HepG2 (cell line): ENCODE results near the gene PDZRN4. TPM values are rescaled to one million over a fixed set of nuclear protein-coding genes. Genes with fewer than 3 reads are reported as not detected.
A peak's percentile ranks its signal among the peaks of the same experiment; 100 is the strongest.

ENCODE experiments used
- AGO1 ChIP-seq: fragments of 200-400 bp; formaldehyde crosslinking; IDR thresholded peaks from 2 replicates; pipeline ENCODE4 v1.6.1; 2017; ENCODE audit warnings: mild to moderate bottlenecking, low read depth, low read length, moderate library complexity; ENCODE audit not compliant: poor library complexity, severe bottlenecking
- KAT7 ChIP-seq: IDR thresholded peaks from 2 replicates; pipeline ENCODE4 v1.6.1; 2018; ENCODE audit warnings: borderline replicate concordance, missing compliant biosample characterization
- KAT8 ChIP-seq: IDR thresholded peaks from 2 replicates; pipeline ENCODE4 v1.6.1; 2016; ENCODE audit warnings: missing genetic modification reagents, missing compliant biosample characterization
- KDM4B ChIP-seq: sonication (generic); formaldehyde crosslinking; IDR thresholded peaks from 2 replicates; pipeline ENCODE4 v1.4.0; 2020; ENCODE audit warnings: missing genetic modification reagents
- MEIS1 ChIP-seq: sonication (generic); formaldehyde crosslinking; IDR thresholded peaks from 2 replicates; pipeline ENCODE4 v1.9.0; 2021; ENCODE audit warnings: mild to moderate bottlenecking, missing genetic modification reagents, moderate library complexity, borderline replicate concordance
- NCOR1 ChIP-seq: fragments of 200-600 bp; sonication (generic); IDR thresholded peaks from 2 replicates; pipeline ENCODE4 v1.7.0; 2017; ENCODE audit warnings: antibody characterized with exemption, low read length, borderline replicate concordance
- REPIN1 ChIP-seq: sonication (generic); formaldehyde crosslinking; IDR thresholded peaks from 2 replicates; pipeline ENCODE4 v1.8.0; 2022; ENCODE audit warnings: missing genetic modification reagents, low read depth, mild to moderate bottlenecking, borderline replicate concordance
- SP1 ChIP-seq, 2 experiments: fragments of 450-650 bp in 1 of 2; sonication (generic) in 1 of 2; formaldehyde crosslinking in 1 of 2; IDR thresholded peaks; 2 replicates each; pipeline versions ENCODE4 v1.4.0 to v1.6.1; 2016 to 2020; ENCODE audit warnings: missing genetic modification reagents in 1 of 2
- TRIM22 ChIP-seq: fragments of 450-650 bp; IDR thresholded peaks from 2 replicates; pipeline ENCODE4 v1.6.1; 2017
- ZBTB8A ChIP-seq: sonication (generic); formaldehyde crosslinking; IDR thresholded peaks from 2 replicates; pipeline ENCODE4 v1.4.0; 2020; ENCODE audit warnings: mild to moderate bottlenecking, low read depth, missing genetic modification reagents, borderline replicate concordance
- ZNF580 ChIP-seq: IDR thresholded peaks from 2 replicates; pipeline ENCODE4 v1.6.1; 2016; ENCODE audit warnings: low read depth, borderline replicate concordance
- ZNF589 ChIP-seq: sonication (generic); formaldehyde crosslinking; conservative IDR thresholded peaks from 2 replicates; pipeline ENCODE4 v1.8.0; 2022; ENCODE audit warnings: mild to moderate bottlenecking, moderate library complexity, missing genetic modification reagents
- polyA plus RNA-seq, 8 experiments: library from polyadenylated mRNA; depleted of rRNA in 3 of 8; stranded (reverse) in 7 of 8; unstranded in 1 of 8; fragments of >200 nt; fragmentation: Illumina TruSeq in 4 of 8; extraction: Trizol in 4 of 8; gene quantifications; 2 replicates each; pipeline versions ENCODE4 v1.2.1 to v1.2.3, GENCODE V29; 2011 to 2016; ENCODE audit warnings: low read depth in 4 of 8, missing spikeins in 1 of 8, mixed read lengths in 1 of 8; ENCODE audit not compliant: insufficient read depth in 1 of 8
- total RNA-seq, 5 experiments: library from RNA; depleted of rRNA; stranded (reverse); fragments of >200 nt; fragmentation: Illumina TruSeq; extraction: Trizol; gene quantifications; 2 replicates each; pipeline ENCODE4 v1.2.3, GENCODE V29; 2016; ENCODE audit warnings: low read depth in 1 of 5
- TF ChIP-seq, protein P1 (sequence below): sonication (generic); formaldehyde crosslinking; conservative IDR thresholded peaks from 2 replicates; pipeline ENCODE4 v1.4.0; 2020; ENCODE audit warnings: mild to moderate bottlenecking, missing genetic modification reagents, moderate library complexity
- TF ChIP-seq, protein P2 (sequence below): sonication (generic); formaldehyde crosslinking; IDR thresholded peaks from 2 replicates; pipeline ENCODE4 v1.4.0; 2020; ENCODE audit warnings: missing genetic modification reagents
- TF ChIP-seq, protein P3 (sequence below), 2 experiments: sonication (generic) in 1 of 2; formaldehyde crosslinking in 1 of 2; IDR thresholded peaks; 2 replicates each; pipeline versions ENCODE4 v1.4.0 to v1.6.1; 2018 to 2020; ENCODE audit warnings: missing genetic modification reagents in 2 of 2, borderline replicate concordance in 1 of 2, low read depth in 1 of 2, mild to moderate bottlenecking in 1 of 2, missing biosample characterization in 1 of 2
- TF ChIP-seq, protein P4 (sequence below), 2 experiments: IDR thresholded peaks; 2 replicates each; pipeline ENCODE4 v1.6.1; 2011 to 2012; ENCODE audit warnings: low read length in 2 of 2, borderline replicate concordance in 1 of 2, low read depth in 1 of 2, mild to moderate bottlenecking in 1 of 2, moderate library complexity in 1 of 2

The PDZRN4 gene
- total and polyA plus RNA-seq, 2 of the 13 experiments (the other 11 are each of a cell fraction or from before 2014, with no cell fraction given) = not detected

DNA sequence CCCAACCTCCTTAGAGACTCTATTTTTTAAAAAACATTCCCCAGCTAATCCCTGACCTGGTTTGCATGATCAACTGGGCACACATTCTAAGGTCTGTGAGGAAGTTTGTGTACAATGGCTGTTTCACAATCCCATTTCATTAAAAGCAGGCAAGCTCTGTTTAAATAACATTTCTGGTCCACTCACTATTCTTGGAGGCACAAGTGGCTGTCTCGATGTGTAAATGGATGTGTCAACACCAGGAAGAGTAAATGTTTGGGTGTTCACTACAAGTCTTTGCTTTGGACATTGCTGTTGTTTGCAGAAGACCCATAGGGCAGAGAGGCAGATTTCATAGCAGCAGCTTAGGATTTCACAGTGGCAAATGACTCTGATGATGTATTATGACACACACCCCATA, 98.3 kb downstream of the PDZRN4 start (continued):
- TF ChIP-seq, protein P1, sequence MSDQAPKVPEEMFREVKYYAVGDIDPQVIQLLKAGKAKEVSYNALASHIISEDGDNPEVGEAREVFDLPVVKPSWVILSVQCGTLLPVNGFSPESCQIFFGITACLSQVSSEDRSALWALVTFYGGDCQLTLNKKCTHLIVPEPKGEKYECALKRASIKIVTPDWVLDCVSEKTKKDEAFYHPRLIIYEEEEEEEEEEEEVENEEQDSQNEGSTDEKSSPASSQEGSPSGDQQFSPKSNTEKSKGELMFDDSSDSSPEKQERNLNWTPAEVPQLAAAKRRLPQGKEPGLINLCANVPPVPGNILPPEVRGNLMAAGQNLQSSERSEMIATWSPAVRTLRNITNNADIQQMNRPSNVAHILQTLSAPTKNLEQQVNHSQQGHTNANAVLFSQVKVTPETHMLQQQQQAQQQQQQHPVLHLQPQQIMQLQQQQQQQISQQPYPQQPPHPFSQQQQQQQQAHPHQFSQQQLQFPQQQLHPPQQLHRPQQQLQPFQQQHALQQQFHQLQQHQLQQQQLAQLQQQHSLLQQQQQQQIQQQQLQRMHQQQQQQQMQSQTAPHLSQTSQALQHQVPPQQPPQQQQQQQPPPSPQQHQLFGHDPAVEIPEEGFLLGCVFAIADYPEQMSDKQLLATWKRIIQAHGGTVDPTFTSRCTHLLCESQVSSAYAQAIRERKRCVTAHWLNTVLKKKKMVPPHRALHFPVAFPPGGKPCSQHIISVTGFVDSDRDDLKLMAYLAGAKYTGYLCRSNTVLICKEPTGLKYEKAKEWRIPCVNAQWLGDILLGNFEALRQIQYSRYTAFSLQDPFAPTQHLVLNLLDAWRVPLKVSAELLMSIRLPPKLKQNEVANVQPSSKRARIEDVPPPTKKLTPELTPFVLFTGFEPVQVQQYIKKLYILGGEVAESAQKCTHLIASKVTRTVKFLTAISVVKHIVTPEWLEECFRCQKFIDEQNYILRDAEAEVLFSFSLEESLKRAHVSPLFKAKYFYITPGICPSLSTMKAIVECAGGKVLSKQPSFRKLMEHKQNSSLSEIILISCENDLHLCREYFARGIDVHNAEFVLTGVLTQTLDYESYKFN (CRISPR knock-in tag) = peak; percentile 68
- no peak for TF ChIP-seq AGO1
- TF ChIP-seq TRIM22 = no peak
- TF ChIP-seq, protein P2, sequence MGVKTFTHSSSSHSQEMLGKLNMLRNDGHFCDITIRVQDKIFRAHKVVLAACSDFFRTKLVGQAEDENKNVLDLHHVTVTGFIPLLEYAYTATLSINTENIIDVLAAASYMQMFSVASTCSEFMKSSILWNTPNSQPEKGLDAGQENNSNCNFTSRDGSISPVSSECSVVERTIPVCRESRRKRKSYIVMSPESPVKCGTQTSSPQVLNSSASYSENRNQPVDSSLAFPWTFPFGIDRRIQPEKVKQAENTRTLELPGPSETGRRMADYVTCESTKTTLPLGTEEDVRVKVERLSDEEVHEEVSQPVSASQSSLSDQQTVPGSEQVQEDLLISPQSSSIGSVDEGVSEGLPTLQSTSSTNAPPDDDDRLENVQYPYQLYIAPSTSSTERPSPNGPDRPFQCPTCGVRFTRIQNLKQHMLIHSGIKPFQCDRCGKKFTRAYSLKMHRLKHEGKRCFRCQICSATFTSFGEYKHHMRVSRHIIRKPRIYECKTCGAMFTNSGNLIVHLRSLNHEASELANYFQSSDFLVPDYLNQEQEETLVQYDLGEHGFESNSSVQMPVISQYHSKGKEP (CRISPR knock-in tag) = no peak
- TF ChIP-seq KAT8 (CRISPR knock-in tag) = peak; percentile 25; the same call in 1 of the 2 replicates
- TF ChIP-seq, protein P3, sequence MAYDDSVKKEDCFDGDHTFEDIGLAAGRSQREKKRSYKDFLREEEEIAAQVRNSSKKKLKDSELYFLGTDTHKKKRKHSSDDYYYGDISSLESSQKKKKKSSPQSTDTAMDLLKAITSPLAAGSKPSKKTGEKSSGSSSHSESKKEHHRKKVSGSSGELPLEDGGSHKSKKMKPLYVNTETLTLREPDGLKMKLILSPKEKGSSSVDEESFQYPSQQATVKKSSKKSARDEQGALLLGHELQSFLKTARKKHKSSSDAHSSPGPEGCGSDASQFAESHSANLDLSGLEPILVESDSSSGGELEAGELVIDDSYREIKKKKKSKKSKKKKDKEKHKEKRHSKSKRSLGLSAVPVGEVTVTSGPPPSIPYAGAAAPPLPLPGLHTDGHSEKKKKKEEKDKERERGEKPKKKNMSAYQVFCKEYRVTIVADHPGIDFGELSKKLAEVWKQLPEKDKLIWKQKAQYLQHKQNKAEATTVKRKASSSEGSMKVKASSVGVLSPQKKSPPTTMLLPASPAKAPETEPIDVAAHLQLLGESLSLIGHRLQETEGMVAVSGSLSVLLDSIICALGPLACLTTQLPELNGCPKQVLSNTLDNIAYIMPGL (CRISPR knock-in tag; IDR thresholded peaks at IDR 0.05; ENCODE audit: borderline replicate concordance in 1 of 2, low read depth in 1 of 2) = no peak
- no peak for TF ChIP-seq NCOR1
- TF ChIP-seq ZNF580 (CRISPR knock-in tag) = no peak
- TF ChIP-seq, protein P4, sequence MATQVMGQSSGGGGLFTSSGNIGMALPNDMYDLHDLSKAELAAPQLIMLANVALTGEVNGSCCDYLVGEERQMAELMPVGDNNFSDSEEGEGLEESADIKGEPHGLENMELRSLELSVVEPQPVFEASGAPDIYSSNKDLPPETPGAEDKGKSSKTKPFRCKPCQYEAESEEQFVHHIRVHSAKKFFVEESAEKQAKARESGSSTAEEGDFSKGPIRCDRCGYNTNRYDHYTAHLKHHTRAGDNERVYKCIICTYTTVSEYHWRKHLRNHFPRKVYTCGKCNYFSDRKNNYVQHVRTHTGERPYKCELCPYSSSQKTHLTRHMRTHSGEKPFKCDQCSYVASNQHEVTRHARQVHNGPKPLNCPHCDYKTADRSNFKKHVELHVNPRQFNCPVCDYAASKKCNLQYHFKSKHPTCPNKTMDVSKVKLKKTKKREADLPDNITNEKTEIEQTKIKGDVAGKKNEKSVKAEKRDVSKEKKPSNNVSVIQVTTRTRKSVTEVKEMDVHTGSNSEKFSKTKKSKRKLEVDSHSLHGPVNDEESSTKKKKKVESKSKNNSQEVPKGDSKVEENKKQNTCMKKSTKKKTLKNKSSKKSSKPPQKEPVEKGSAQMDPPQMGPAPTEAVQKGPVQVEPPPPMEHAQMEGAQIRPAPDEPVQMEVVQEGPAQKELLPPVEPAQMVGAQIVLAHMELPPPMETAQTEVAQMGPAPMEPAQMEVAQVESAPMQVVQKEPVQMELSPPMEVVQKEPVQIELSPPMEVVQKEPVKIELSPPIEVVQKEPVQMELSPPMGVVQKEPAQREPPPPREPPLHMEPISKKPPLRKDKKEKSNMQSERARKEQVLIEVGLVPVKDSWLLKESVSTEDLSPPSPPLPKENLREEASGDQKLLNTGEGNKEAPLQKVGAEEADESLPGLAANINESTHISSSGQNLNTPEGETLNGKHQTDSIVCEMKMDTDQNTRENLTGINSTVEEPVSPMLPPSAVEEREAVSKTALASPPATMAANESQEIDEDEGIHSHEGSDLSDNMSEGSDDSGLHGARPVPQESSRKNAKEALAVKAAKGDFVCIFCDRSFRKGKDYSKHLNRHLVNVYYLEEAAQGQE (IDR thresholded peaks at IDR 0.05; ENCODE audit: borderline replicate concordance in 1 of 2, low read depth in 1 of 2, low read length in 2 of 2) = peak in 1 of 2 experiments; percentile 46; a peak in 1 of 4 replicates
- TF ChIP-seq REPIN1 (CRISPR knock-in tag) = 0 out of 2 replicates have a peak, but pooled peaks have one; percentile 29
- TF ChIP-seq ZBTB8A (CRISPR knock-in tag) = no peak
- TF ChIP-seq MEIS1 (CRISPR knock-in tag) = no peak
- TF ChIP-seq ZNF589 = no peak
- TF ChIP-seq SP1 (IDR thresholded peaks at IDR 0.05) = no peak
- TF ChIP-seq SP1 (CRISPR knock-in tag; IDR thresholded peaks at IDR 0.05) = no peak
- no peak for TF ChIP-seq KDM4B (CRISPR knock-in tag)
- TF ChIP-seq KAT7 (CRISPR knock-in tag) = no peak
